Ovary (tissue), 9 donors: Measurements from ENCODE around the gene GNE. TPM values are rescaled to one million over a fixed set of nuclear protein-coding genes. Genes with fewer than 3 reads are reported as not detected.
A peak's percentile ranks its signal among the peaks of the same experiment; 100 is the strongest.

Experiments
- DNase-seq, 5 donors: peaks; one replicate each; pipeline ENCODE4 v3.0.0-alpha.2; 2019 to 2020
- H3K27ac ChIP-seq, 2 donors: fragments of 200-600 bp; one replicate each; pipeline versions ENCODE4 v1.5.1 to v1.8.0; 2019 to 2022
- H3K27me3 ChIP-seq: fragments of 200-600 bp; one replicate; pipeline ENCODE4 v1.8.0; 2022
- H3K36me3 ChIP-seq: fragments of 200-600 bp; sonication (generic); one replicate; pipeline ENCODE4 v1.5.1; 2019
- H3K4me1 ChIP-seq: one replicate; pipeline ENCODE4 v1.8.1; 2013; ENCODE audit warnings: mild to moderate bottlenecking, moderate library complexity; ENCODE audit not compliant: insufficient read depth
- H3K4me3 ChIP-seq: fragments of 200-600 bp; sonication (generic); one replicate; pipeline ENCODE4 v1.5.1; 2017
- H3K9me3 ChIP-seq, 2 donors: fragments of 200-600 bp in 1 of 2; sonication (generic) in 1 of 2; one replicate each; pipeline versions ENCODE4 v1.5.1 to v1.8.1; 2013 to 2019; ENCODE audit warnings: mild to moderate bottlenecking in 1 of 2, moderate library complexity in 1 of 2
- CTCF ChIP-seq, 3 donors: fragments of 450-650 bp in 2 of 3; fragments of 200-600 bp in 1 of 3; IDR thresholded peaks; one replicate each; pipeline versions ENCODE4 v1.5.1 to v1.8.0; 2016 to 2022; ENCODE audit warnings: antibody characterized with exemption in 3 of 3, mild to moderate bottlenecking in 1 of 3
- EP300 ChIP-seq: sonication (generic); formaldehyde crosslinking; IDR thresholded peaks from one replicate; pipeline ENCODE4 v1.6.1; 2017; ENCODE audit warnings: antibody characterized with exemption
- POLR2A ChIP-seq: fragments of 450-650 bp; IDR thresholded peaks from one replicate; pipeline ENCODE4 v1.6.1; 2017; ENCODE audit warnings: antibody characterized with exemption, mild to moderate bottlenecking, moderate library complexity
- WGBS, 3 donors: extraction: QIAGEN DNeasy Blood & Tissue Kit in 1 of 3; methylation state at CpG; one replicate each; pipeline versions ENCODE4 v1.1.5 to v1.1.7; 2013 to 2017; 5-methylcytosine and 5-hydroxymethylcytosine counted together
- intact Hi-C, 4 donors: fragments of 100-400 bp; cut with DNase I; formaldehyde crosslinking; loops; one replicate each; pipeline versions ENCODE4 v1.11.0 to v1.15.1; 2022 to 2023
- polyA plus RNA-seq, 2 donors: library from polyadenylated mRNA; stranded (reverse); fragments of 200-250 nt in 1 of 2; fragments of 350-450 nt in 1 of 2; fragmentation: Illumina TruSeq in 1 of 2; extraction: RNeasy Lipid Tissue Mini Kit (QIAGEN cat#74804) in 1 of 2; gene quantifications; one replicate each; pipeline ENCODE4 v1.2.3, GENCODE V29; 2013 to 2014
- total RNA-seq, 7 donors: library from RNA; depleted of rRNA in 2 of 7; stranded (reverse); fragments of >200 nt in 2 of 7; fragmentation: NEBNext Ultra II Directional in 3 of 7; extraction: Animal tissue kit (Norgen Biotek cat#: 25700) in 3 of 7; gene quantifications; one replicate each; pipeline versions ENCODE4 v1.1.0 to v1.2.4, GENCODE V29; 2016 to 2023
- donor health status: DM: no; HTN: no; CAD: no; lungs with moderate emphysema.
- donor health status: DM: no; HTN: no; CAD: no.
- donor health status: Bipolar disorder and iron deficiency.
- donor health status: DM: yes; HTN: yes; CAD: no.
- donor health status: DM: no; HTN: no; CAD: no.
- donor health status: DM: yes; HTN: yes; CAD: no.

GNE gene
- total and polyA plus RNA-seq, 9 donors, result 13.0 to 34.1 (median 22.9) TPM

- DNase-seq, result no peak
- H3K36me3 ChIP-seq, result no peaks in the 10 kb centered on the region
- intact Hi-C loops, result loop anchor here in 1 of 4 donors (10.0 kb wide), 1 partner anchor 132 kb away; no protein-coding TSS in a partner anchor
- peak overlapping the region; percentile 15 for H3K4me3 ChIP-seq
- H3K27me3 ChIP-seq, result no peaks in the 10 kb centered on the region
- H3K9me3 ChIP-seq, result no peaks in the 10 kb centered on the region
- no peak for TF ChIP-seq CTCF (IDR thresholded peaks at IDR 0.05)
- no peak for TF ChIP-seq EP300
- no peak for TF ChIP-seq POLR2A
- no peak overlapping the region for H3K27ac ChIP-seq
- whole genome bisulfite sequencing, 3 donors, result 65 to 75% (median 74%) methylated on average over 3 of the region's 3 CpGs
- peaks cover 16% of the 10 kb centered on the region for H3K4me1 ChIP-seq
These were observed 65.2 kb downstream of the GNE start for GRCh38 chr9:36193023-36193422.

GRCh38 chr9:36192196-36192595 lies 66.1 kb downstream of the GNE start:
- no peak overlapping the region for H3K27ac ChIP-seq
- H3K4me3 ChIP-seq, result peak overlapping the region; percentile 79
- intact Hi-C loops, result loop anchor here in 1 of 4 donors (10.0 kb wide), 1 partner anchor 133 kb away; no protein-coding TSS in a partner anchor
- DNase-seq, result no peak
- no peaks in the 10 kb centered on the region for H3K36me3 ChIP-seq
- H3K27me3 ChIP-seq, result no peaks in the 10 kb centered on the region
- 68 to 72% (median 71%) methylated on average over 4 of the region's 4 CpGs for WGBS, 3 donors
- H3K4me1 ChIP-seq, result peaks cover 16% of the 10 kb centered on the region
- no peaks in the 10 kb centered on the region for H3K9me3 ChIP-seq
- TF ChIP-seq EP300, result no peak
- no peak for TF ChIP-seq POLR2A
- no peak for TF ChIP-seq CTCF (IDR thresholded peaks at IDR 0.05)

GRCh38 chr9:36191686-36192085 lies 66.6 kb downstream of the GNE start:
- no peak for DNase-seq
- TF ChIP-seq CTCF (IDR thresholded peaks at IDR 0.05) (no peak), EP300 (no peak), POLR2A (no peak)
- Histone ChIP-seq H3K27me3 (no peaks in the 10 kb centered on the region), H3K36me3 (no peaks in the 10 kb centered on the region), H3K9me3 (no peaks in the 10 kb centered on the region), H3K4me1 (peaks cover 16% of the 10 kb centered on the region), H3K27ac (no peak overlapping the region), H3K4me3 (peak overlapping the region; percentile 79)
- intact Hi-C loops, result loop anchor here in 1 of 4 donors (10.0 kb wide), 1 partner anchor 133 kb away; no protein-coding TSS in a partner anchor
- WGBS, 3 donors, result 1% methylated on average over 7 of the region's 7 CpGs

- H3K9me3 ChIP-seq, result no peaks in the 10 kb centered on the region
- peak overlapping the region; percentile 54 to 59 for H3K27ac ChIP-seq
- no peaks in the 10 kb centered on the region for H3K27me3 ChIP-seq
- intact Hi-C loops, result loop anchor here in 1 of 4 donors (10.0 kb wide), 1 partner anchor 134 kb away; no protein-coding TSS in a partner anchor
- TF ChIP-seq CTCF (IDR thresholded peaks at IDR 0.05), result no peak
- no peak for TF ChIP-seq EP300
- TF ChIP-seq POLR2A, result no peak
- DNase-seq, result peak in 1 of 5 donors; percentile 26
- peaks cover 16% of the 10 kb centered on the region for H3K4me1 ChIP-seq
- WGBS, 3 donors, result 0 to 2% (median 0%) methylated on average over 17 to 18 of the region's 18 CpGs
- H3K4me3 ChIP-seq, result peak overlapping the region; percentile 79
- H3K36me3 ChIP-seq, result no peaks in the 10 kb centered on the region
These were observed 67.0 kb downstream of the GNE start for GRCh38 chr9:36191290-36191645.
